ENCODE results near the gene ASPSCR1. TPM values are rescaled to one million over a fixed set of nuclear protein-coding genes. Genes with fewer than 3 reads are reported as not detected.
A peak's percentile ranks its signal among the peaks of the same experiment; 100 is the strongest.

ASPSCR1 gene
- total and polyA plus RNA-seq, 9 of the 15 experiments (the other 6 are each of a cell fraction or from before 2014, with no cell fraction given) = 0.90 to 36.9 (median 11.6) TPM

GRCh38 chr17:81977211-81977808, at the start of gene ASPSCR1 (continued):
- no peak for TF ChIP-seq AFF1 (IDR thresholded peaks at IDR 0.05; ENCODE audit: low read depth in 1 of 2, partially characterized antibody in 2 of 2)
- TF ChIP-seq GTF2F1 (IDR thresholded peaks at IDR 0.05; ENCODE audit: low read depth, low read length) = 0 out of 2 replicates have a peak, but pooled peaks have one; percentile 12
- TF ChIP-seq MBD1 (CRISPR knock-in tag; IDR thresholded peaks at IDR 0.05) = no peak
- peak; percentile 93 to 98 for TF ChIP-seq MNT (conservative IDR thresholded peaks at IDR 0.05)
- peak; percentile 84 for TF ChIP-seq CTBP1 (IDR thresholded peaks at IDR 0.05; ENCODE audit: borderline replicate concordance)
- TF ChIP-seq CC2D1A (IDR thresholded peaks at IDR 0.05) = no peak
- TF ChIP-seq ZNF707 (CRISPR knock-in tag; conservative IDR thresholded peaks at IDR 0.05) = no peak
- 0 out of 6 replicates have a peak, but pooled peaks of 1 of the 3 experiments have one; percentile 26 for TF ChIP-seq ZBTB11 (CRISPR knock-in tag; IDR thresholded peaks at IDR 0.05)
- TF ChIP-seq ZBTB12 (CRISPR knock-in tag; IDR thresholded peaks at IDR 0.05) = peak; percentile 71
- TF ChIP-seq ZNF274 (IDR thresholded peaks at IDR 0.05; ENCODE audit: borderline replicate concordance, low read depth, low read length) = no peak
- TF ChIP-seq KDM5B (IDR thresholded peaks at IDR 0.05; ENCODE audit: insufficient replicate concordance, low read depth, low read length) = peak; percentile 73
- no peak for TF ChIP-seq ZNF444 (CRISPR knock-in tag; IDR thresholded peaks at IDR 0.05)
- TF ChIP-seq MTA2 (IDR thresholded peaks at IDR 0.05; ENCODE audit: low read depth) = no peak
- TF ChIP-seq CHD2 (IDR thresholded peaks at IDR 0.05; ENCODE audit: low read depth, low read length) = no peak
- peak; percentile 16; the same call in 1 of the 2 replicates for TF ChIP-seq MBD2 (IDR thresholded peaks at IDR 0.05; ENCODE audit: borderline replicate concordance, low read depth)

All from K562 (cell line).